GM12874 (cell line): ENCODE measurements around the gene UCP3.

Experiments
- TF ChIP-seq, protein P1 (sequence below): IDR thresholded peaks from 2 replicates; pipeline ENCODE4 v1.5.1; 2011; ENCODE audit warnings: low read depth, mild to moderate bottlenecking, control low read depth, low read length, moderate library complexity; ENCODE audit not compliant: insufficient read depth

Gene UCP3

DNA sequence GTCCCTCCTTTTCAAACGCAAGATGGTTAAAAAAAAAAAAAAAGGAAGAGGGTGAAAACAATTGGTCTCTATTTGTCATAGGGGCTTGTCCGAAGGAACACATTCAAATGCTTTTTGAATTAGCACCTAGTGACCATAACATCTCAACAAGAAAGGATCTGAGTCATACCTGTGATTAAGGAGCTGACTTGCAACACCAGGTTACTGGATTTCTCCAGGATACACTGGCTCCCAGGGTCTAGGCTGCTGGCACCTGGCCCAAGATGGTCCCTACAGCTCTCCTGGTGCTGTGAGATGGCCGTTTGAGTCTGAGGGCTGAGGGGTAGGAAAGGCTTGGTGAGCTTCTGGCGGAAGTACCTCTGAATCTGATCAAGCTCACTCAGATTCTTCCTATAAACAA is 28.4 kb upstream of the UCP3 start:
- TF ChIP-seq, protein P1, sequence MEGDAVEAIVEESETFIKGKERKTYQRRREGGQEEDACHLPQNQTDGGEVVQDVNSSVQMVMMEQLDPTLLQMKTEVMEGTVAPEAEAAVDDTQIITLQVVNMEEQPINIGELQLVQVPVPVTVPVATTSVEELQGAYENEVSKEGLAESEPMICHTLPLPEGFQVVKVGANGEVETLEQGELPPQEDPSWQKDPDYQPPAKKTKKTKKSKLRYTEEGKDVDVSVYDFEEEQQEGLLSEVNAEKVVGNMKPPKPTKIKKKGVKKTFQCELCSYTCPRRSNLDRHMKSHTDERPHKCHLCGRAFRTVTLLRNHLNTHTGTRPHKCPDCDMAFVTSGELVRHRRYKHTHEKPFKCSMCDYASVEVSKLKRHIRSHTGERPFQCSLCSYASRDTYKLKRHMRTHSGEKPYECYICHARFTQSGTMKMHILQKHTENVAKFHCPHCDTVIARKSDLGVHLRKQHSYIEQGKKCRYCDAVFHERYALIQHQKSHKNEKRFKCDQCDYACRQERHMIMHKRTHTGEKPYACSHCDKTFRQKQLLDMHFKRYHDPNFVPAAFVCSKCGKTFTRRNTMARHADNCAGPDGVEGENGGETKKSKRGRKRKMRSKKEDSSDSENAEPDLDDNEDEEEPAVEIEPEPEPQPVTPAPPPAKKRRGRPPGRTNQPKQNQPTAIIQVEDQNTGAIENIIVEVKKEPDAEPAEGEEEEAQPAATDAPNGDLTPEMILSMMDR: no peak

DNA sequence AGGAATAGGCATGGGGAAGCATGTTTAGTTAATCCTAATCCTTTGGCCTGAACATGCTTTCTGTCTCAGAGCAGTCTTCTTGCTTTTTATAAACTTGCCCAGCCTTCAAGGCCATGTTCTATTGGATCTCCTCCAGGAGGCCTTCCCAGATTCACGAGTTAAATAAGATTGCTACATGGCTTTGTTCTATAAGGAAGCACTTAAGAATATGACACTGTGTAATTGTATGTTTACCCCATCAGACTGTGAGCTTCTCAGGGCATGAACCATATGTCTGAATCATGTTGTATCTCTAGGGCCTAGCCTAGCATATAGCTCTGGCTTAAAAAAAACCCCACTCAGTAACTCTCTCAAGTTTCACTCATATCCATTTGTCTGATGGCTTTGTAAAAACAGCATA is 26.4 kb upstream of the UCP3 start:
- TF ChIP-seq, protein P1: no peak

DNA sequence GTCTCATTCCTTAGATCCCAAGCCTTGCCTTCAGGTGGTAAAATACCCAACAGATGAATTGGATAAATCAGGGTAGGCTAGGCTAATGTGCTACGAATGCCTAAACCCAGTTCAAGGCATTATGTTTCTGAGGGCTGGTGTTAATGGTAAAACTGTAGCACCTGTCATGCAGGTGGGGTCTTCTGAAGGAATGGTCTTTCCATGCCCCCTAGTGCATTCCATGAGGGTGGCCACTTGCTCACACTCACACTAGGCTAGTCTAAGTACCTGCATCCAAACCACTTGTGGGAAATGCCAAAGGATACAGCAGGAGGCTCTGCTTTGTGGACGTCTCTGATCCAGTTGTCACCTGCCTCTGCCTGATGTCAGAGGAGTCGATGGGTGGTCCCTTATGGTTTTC is 24.2 kb upstream of the UCP3 start:
- TF ChIP-seq, protein P1: no peak

DNA sequence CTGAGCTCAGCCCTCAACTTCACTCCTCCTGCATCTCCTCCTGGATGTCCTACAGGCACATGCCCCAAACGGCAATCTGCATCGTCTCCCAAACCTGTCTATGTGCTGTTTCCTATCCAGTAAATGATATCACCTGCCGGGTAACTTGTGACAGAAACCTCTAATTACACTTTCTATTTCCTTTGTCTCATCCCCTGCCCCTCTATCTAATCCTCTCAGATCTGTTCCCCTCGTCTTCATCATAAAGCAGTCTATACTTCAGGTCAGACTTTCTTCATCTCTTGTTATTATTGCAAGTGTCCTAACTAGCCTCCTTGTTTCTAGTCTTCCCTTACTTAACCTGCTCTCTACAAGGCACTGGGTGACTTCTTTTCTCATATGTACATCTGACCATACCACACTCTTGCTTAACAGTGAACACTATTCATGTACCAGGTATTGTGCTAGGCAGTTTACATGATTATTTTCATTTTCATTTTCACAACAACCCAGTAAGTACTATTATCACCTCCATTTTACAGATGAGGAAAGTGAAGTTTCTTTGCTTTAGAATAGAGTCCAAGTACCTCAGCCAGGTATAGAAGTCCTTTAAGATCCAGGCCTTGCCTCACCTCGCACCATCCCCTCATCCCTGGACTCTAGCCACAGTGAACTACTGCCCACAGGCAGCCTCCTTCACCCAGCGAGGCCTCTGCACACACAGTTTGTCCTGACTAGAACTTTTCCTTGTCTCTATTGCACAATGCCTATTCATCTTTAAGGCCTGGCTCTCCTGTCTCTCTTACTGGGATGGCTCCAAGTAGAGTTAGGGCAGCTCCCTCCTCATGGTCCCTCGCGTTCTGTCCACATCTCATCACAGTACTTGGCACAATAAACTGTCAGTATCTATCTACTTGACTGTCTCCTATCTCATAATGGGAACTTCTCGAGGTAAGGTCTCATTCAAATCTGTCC is 22.1 kb upstream of the UCP3 start:
- TF ChIP-seq, protein P1: no peak

DNA sequence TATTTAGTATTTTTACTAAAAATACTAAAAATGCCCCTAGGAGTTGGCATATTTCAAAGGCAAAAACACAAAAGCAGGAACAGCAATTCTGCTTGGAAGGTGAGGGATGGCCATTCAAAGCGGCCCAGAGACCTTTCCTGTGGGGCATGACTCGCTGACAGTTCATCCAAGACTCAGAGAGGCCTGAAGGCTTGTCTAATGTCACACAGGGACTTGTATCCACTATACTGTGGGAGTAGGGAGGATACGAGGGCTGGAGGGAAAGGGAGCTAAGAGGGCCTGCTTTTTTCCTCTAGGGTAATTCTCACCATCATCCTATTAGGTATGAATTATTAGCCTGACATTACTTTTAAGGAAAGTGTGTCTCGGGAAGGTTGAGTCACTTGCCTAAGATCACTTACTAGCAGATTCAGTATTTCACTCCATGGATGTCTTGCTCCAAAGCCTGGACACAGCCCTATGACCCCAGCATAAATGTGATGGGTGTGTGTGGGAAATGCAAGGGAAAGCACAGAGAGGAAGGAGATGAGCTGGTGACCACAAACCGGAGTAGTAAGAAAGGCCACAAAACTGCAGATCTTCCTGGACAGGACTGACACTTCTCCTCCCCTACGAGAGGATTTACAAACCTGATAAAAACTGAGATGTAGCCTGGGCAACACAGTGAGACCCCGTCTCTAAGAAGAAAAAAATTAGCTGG is 16.7 kb upstream of the UCP3 start:
- TF ChIP-seq, protein P1: no peak

DNA sequence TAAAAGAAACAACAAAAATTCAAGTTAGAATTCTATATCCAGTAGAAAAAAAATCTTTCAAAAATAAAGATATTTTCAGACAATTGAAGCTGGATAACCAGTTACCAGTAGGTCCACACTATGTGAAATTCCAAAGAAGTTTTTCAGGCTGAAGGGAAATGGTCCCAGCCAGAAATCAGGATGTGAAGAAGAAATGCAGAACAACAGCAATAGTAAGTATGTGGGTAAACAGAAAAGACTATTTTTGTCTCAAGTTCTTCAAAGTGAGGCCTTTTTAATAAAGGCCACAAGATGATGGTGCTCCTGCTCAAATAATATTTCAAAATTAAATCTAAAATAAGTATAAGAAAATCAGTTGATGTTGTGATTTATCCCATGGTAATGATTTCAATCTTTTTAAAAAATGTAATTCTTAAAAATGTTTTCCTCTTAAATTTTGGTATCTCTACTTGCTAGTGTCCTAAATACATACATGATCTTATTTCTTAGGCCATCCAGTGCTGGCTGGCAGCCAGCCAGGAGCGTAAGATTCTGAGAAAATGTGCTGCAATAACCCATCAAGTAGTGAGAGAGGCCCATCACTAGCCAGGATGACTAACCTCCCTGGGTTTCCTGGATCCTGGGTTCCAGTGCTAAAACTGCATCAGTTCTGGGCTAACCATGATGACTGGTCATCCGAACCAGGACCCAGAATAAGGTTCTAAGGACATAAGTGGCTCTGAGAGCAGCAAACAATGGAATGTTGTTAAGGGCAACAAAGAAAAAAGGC is 15.6 kb upstream of the UCP3 start:
- TF ChIP-seq, protein P1: no peak

DNA sequence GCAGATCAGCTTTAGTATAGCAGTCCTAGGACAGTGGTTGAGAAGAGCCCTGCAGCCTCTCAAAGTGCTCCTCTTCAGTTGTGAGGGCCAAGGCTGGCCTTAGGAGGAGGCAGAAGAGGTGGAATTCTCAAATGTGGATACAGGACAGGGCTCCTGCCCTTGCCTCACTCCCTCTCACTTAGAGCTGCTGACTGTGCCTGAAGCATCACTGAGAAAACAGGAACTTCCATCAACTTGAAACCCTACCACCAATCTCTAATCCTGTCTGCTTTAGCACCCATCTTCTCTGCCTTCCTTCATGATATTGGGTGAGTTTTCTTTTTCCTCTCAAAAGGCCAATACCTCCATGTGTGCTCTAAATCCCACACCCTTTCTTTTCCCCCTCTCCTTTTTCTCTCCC is 14.4 kb upstream of the UCP3 start:
- TF ChIP-seq, protein P1: no peak
